ENCODE results near the gene HIVEP2. TPM values are rescaled to one million over a fixed set of nuclear protein-coding genes. Genes with fewer than 3 reads are reported as not detected.
A peak's percentile ranks its signal among the peaks of the same experiment; 100 is the strongest.

Gene HIVEP2
- total and polyA plus RNA-seq, 5 experiments from 2014 or later = 6.5 to 99.2 (median 17.1) TPM

- peaks cover 27 to 63% (median 40%) of the 10 kb centered on the region in 4 donors for H3K4me1 Mint-ChIP-seq
- POLR2A ChIA-PET = no interaction called here
- H3K4me3 Mint-ChIP-seq = no peak overlapping the region
- H3K27ac Mint-ChIP-seq = peak overlapping the region; percentile 42 to 92 (median 72)
- H3K27me3 Mint-ChIP-seq = no peaks in the 10 kb centered on the region
- peaks cover 17 to 93% (median 45%) of the 10 kb centered on the region in 3 donors for H3K36me3 Mint-ChIP-seq
- ATAC-seq (no peak), DNase-seq (no peak)
- H3K9me3 Mint-ChIP-seq = no peaks in the 10 kb centered on the region
Observed at GRCh38 chr6:142757852-142758628, 186.9 kb downstream of the HIVEP2 start.

GRCh38 chr6:142756215-142756630, 188.8 kb downstream of the HIVEP2 start:
- POLR2A ChIA-PET = interaction anchor here (0.6 kb wide), 1 partner anchor 62 kb away, joined by 4 read pairs; no protein-coding TSS in a partner anchor
- peak overlapping the region in 9 of 10 donors; percentile 27 to 93 (median 85) for H3K27ac Mint-ChIP-seq
- H3K27me3 Mint-ChIP-seq = no peaks in the 10 kb centered on the region
- no peaks in the 10 kb centered on the region for H3K9me3 Mint-ChIP-seq
- no peak overlapping the region for H3K4me3 Mint-ChIP-seq
- no peak for ATAC-seq
- peaks cover 23 to 55% (median 30%) of the 10 kb centered on the region in 4 donors for H3K4me1 Mint-ChIP-seq
- no peak for DNase-seq
- H3K36me3 Mint-ChIP-seq = peaks cover 17 to 83% (median 44%) of the 10 kb centered on the region in 3 donors

GRCh38 chr6:142753196-142753595, 191.8 kb downstream of the HIVEP2 start:
- Mint-ChIP-seq H3K4me3 (peak overlapping the region in 1 of 10 donors; percentile 24), H3K4me1 (peaks cover 30 to 41% (median 31%) of the 10 kb centered on the region in 4 donors)

GRCh38 chr6:142752348-142752747, 192.6 kb downstream of the HIVEP2 start:
- no peak overlapping the region for H3K27ac Mint-ChIP-seq
- no peaks in the 10 kb centered on the region for H3K9me3 Mint-ChIP-seq
- DNase-seq (no peak), ATAC-seq (no peak)
- POLR2A ChIA-PET = interaction anchor here (0.8 kb wide), 1 partner anchor 134 kb away, joined by 3 read pairs; no protein-coding TSS in a partner anchor
- H3K4me3 Mint-ChIP-seq = no peak overlapping the region
- peaks cover 23 to 34% (median 25%) of the 10 kb centered on the region in 4 donors for H3K4me1 Mint-ChIP-seq
- peaks cover 5 to 48% (median 27%) of the 10 kb centered on the region in 3 donors for H3K36me3 Mint-ChIP-seq
- H3K27me3 Mint-ChIP-seq = no peaks in the 10 kb centered on the region

More at GRCh38 chr6:142753196-142753595, 191.8 kb downstream of the HIVEP2 start:
- Mint-ChIP-seq H3K27ac (peak overlapping the region in 8 of 10 donors; percentile 35 to 91 (median 58)), H3K36me3 (peaks cover 12 to 56% (median 28%) of the 10 kb centered on the region in 3 donors), H3K9me3 (no peaks in the 10 kb centered on the region), H3K27me3 (no peaks in the 10 kb centered on the region)
- POLR2A ChIA-PET = no interaction called here
- ATAC-seq = no peak
- no peak for DNase-seq

- Mint-ChIP-seq H3K27ac (peak overlapping the region; percentile 1 to 77 (median 24)), H3K4me1 (peaks cover 20 to 34% (median 24%) of the 10 kb centered on the region in 4 donors), H3K4me3 (no peak overlapping the region), H3K27me3 (no peaks in the 10 kb centered on the region), H3K9me3 (no peaks in the 10 kb centered on the region), H3K36me3 (peaks cover 5 to 39% (median 21%) of the 10 kb centered on the region in 3 donors)
- DNase-seq (no peak), ATAC-seq (no peak)
- POLR2A ChIA-PET = interaction anchor here (0.8 kb wide), 1 partner anchor 135 kb away, joined by 3 read pairs; no protein-coding TSS in a partner anchor
Observed at GRCh38 chr6:142751452-142751851, 193.5 kb downstream of the HIVEP2 start.

GRCh38 chr6:142750998-142751397, 194.0 kb downstream of the HIVEP2 start:
- ATAC-seq (no peak), DNase-seq (no peak)
- H3K27me3 Mint-ChIP-seq = no peaks in the 10 kb centered on the region
- peaks cover 3 to 34% (median 21%) of the 10 kb centered on the region in 3 donors for H3K36me3 Mint-ChIP-seq
- peak overlapping the region in 7 of 10 donors; percentile 9 to 70 (median 31) for H3K27ac Mint-ChIP-seq
- H3K4me1 Mint-ChIP-seq = peaks cover 18 to 32% (median 23%) of the 10 kb centered on the region in 4 donors
- no peaks in the 10 kb centered on the region for H3K9me3 Mint-ChIP-seq
- POLR2A ChIA-PET = no interaction called here
- no peak overlapping the region for H3K4me3 Mint-ChIP-seq

GRCh38 chr6:142749556-142749955, 195.4 kb downstream of the HIVEP2 start:
- Mint-ChIP-seq H3K36me3 (peaks cover 0 to 21% (median 11%) of the 10 kb centered on the region in 3 donors), H3K27me3 (no peaks in the 10 kb centered on the region), H3K4me3 (no peak overlapping the region), H3K9me3 (no peaks in the 10 kb centered on the region), H3K27ac (peak overlapping the region in 6 of 10 donors; percentile 20 to 82 (median 36)), H3K4me1 (peaks cover 10 to 22% (median 18%) of the 10 kb centered on the region in 4 donors)
- DNase-seq (no peak), ATAC-seq (peak in 1 of 2 donors; percentile 6)
- POLR2A ChIA-PET = no interaction called here

- Mint-ChIP-seq H3K27me3 (no peaks in the 10 kb centered on the region), H3K36me3 (no peaks in the 10 kb centered on the region), H3K4me3 (no peak overlapping the region), H3K4me1 (peaks cover 10 to 18% (median 13%) of the 10 kb centered on the region in 4 donors), H3K9me3 (no peaks in the 10 kb centered on the region), H3K27ac (peak overlapping the region in 1 of 10 donors; percentile 24)
- POLR2A ChIA-PET = interaction anchor here (0.7 kb wide), 1 partner anchor 197 kb away, joined by 3 read pairs; no protein-coding TSS in a partner anchor
- DNase-seq (peak in 7 of 10 donors; percentile 25 to 74 (median 43)), ATAC-seq (peak; percentile 72 to 79)
Observed at GRCh38 chr6:142746524-142746923, 198.5 kb downstream of the HIVEP2 start.

- no peak for ATAC-seq
- Mint-ChIP-seq H3K9me3 (no peaks in the 10 kb centered on the region), H3K36me3 (no peaks in the 10 kb centered on the region), H3K27ac (no peak overlapping the region), H3K27me3 (no peaks in the 10 kb centered on the region), H3K4me3 (no peak overlapping the region), H3K4me1 (peaks cover 7 to 13% (median 10%) of the 10 kb centered on the region in 4 donors)
- POLR2A ChIA-PET = no interaction called here
- DNase-seq = no peak
Observed at GRCh38 chr6:142744836-142745235, 200.1 kb downstream of the HIVEP2 start.

- Mint-ChIP-seq H3K36me3 (no peaks in the 10 kb centered on the region), H3K4me1 (no peaks in the 10 kb centered on the region), H3K4me3 (no peak overlapping the region), H3K9me3 (no peaks in the 10 kb centered on the region), H3K27me3 (no peaks in the 10 kb centered on the region), H3K27ac (no peak overlapping the region)
- ATAC-seq (no peak), DNase-seq (no peak)
- POLR2A ChIA-PET = no interaction called here
Observed at GRCh38 chr6:142740449-142740848, 204.5 kb downstream of the HIVEP2 start.

- H3K27ac Mint-ChIP-seq = no peak overlapping the region
- DNase-seq = no peak
- no peak overlapping the region for H3K4me3 Mint-ChIP-seq
- ATAC-seq = no peak
- POLR2A ChIA-PET = no interaction called here
- no peaks in the 10 kb centered on the region for H3K36me3 Mint-ChIP-seq
- H3K9me3 Mint-ChIP-seq = no peaks in the 10 kb centered on the region
- no peaks in the 10 kb centered on the region for H3K27me3 Mint-ChIP-seq
- no peaks in the 10 kb centered on the region for H3K4me1 Mint-ChIP-seq
Observed at GRCh38 chr6:142738731-142739130, 206.2 kb downstream of the HIVEP2 start.

GRCh38 chr6:142738035-142738396, 207.0 kb downstream of the HIVEP2 start:
- peaks cover 0 to 5% (median 0%) of the 10 kb centered on the region in 9 donors for H3K9me3 Mint-ChIP-seq
- no peak for ATAC-seq
- H3K27ac Mint-ChIP-seq = no peak overlapping the region
- POLR2A ChIA-PET = no interaction called here
- no peak for DNase-seq
- H3K4me1 Mint-ChIP-seq = peaks cover 0 to under 1% (median under 1%) of the 10 kb centered on the region in 4 donors
- H3K27me3 Mint-ChIP-seq = no peaks in the 10 kb centered on the region
- H3K36me3 Mint-ChIP-seq = no peaks in the 10 kb centered on the region
- no peak overlapping the region for H3K4me3 Mint-ChIP-seq

- ATAC-seq (no peak), DNase-seq (no peak)
- H3K4me1 Mint-ChIP-seq = peaks cover 0 to 6% (median 5%) of the 10 kb centered on the region in 4 donors
- POLR2A ChIA-PET = no interaction called here
- no peak overlapping the region for H3K27ac Mint-ChIP-seq
- H3K4me3 Mint-ChIP-seq = no peak overlapping the region
- peaks cover 0 to 5% (median 0%) of the 10 kb centered on the region in 9 donors for H3K9me3 Mint-ChIP-seq
- H3K27me3 Mint-ChIP-seq = no peaks in the 10 kb centered on the region
- no peaks in the 10 kb centered on the region for H3K36me3 Mint-ChIP-seq
Observed at GRCh38 chr6:142737368-142738034, 207.5 kb downstream of the HIVEP2 start.
